IMR-90 (cell line): ENCODE data around the gene SLC25A22. TPM values are rescaled to one million over a fixed set of nuclear protein-coding genes. Genes with fewer than 3 reads are reported as not detected.

Experiments used
- ATAC-seq: fragments of 200-7000 bp; cut with Tn5 transposase; 2 replicates; pipeline ENCODE4 v1.9.1; 2020; ENCODE audit warnings: low read depth, mild to moderate bottlenecking, moderate library complexity
- BruUV-seq: library from RNA; stranded (reverse); fragments of 400-500 nt; replicated peaks from 2 replicates; lab custom pipeline; 2021; lab: Mats Ljungman, UMichigan
- CTCF ChIA-PET: fragments of 300-600 bp; formaldehyde crosslinking; extraction: SDS; loops from one replicate; lab custom pipeline; 2021; ENCODE audit warnings: antibody characterized with exemption; lab: Yijun Ruan, JAX
- POLR2A ChIA-PET: fragments of 300-600 bp; sonication (Branson Sonifier 250); formaldehyde crosslinking; loops from one replicate; lab custom pipeline; 2022; ENCODE audit warnings: antibody characterized with exemption; ENCODE audit not compliant: unreplicated experiment; lab: Charles Lee
- DNase-seq: peaks from one replicate; pipeline ENCODE4 v3.0.0; 2013
- H2AFZ ChIP-seq: replicated peaks from 2 replicates; pipeline ENCODE3; 2013; ENCODE audit warnings: low read length, mild to moderate bottlenecking; ENCODE audit not compliant: poor library complexity
- H2AK5ac ChIP-seq: 2 replicates; pipeline ENCODE4 v1.6.1; 2013; ENCODE audit warnings: low read depth, low read length, inconsistent platforms
- H2AK9ac ChIP-seq: replicated peaks from 2 replicates; pipeline ENCODE3; 2013; ENCODE audit warnings: mild to moderate bottlenecking, low read depth, low read length, moderate library complexity; ENCODE audit not compliant: poor library complexity
- H2BK120ac ChIP-seq: 2 replicates; pipeline ENCODE4 v1.6.1; 2013; ENCODE audit warnings: low read depth, low read length, inconsistent platforms
- H2BK15ac ChIP-seq: 3 replicates; pipeline ENCODE4 v1.6.1; 2013; ENCODE audit warnings: low read depth, low read length, inconsistent platforms
- H2BK20ac ChIP-seq: 2 replicates; pipeline ENCODE4 v1.6.1; 2013; ENCODE audit warnings: low read depth, mild to moderate bottlenecking, inconsistent platforms, low read length, moderate library complexity
- H2BK5ac ChIP-seq: 2 replicates; pipeline ENCODE4 v1.6.1; 2013; ENCODE audit warnings: mild to moderate bottlenecking, low read depth, low read length, inconsistent platforms; ENCODE audit not compliant: poor library complexity, severe bottlenecking
- H3K14ac ChIP-seq: replicated peaks from 2 replicates; pipeline ENCODE4 v1.6.1; 2013; ENCODE audit warnings: low read depth, low read length, inconsistent platforms
- H3K18ac ChIP-seq: 2 replicates; pipeline ENCODE4 v1.6.1; 2013; ENCODE audit warnings: low read depth, low read length, control low read depth
- H3K23ac ChIP-seq: 2 replicates; pipeline ENCODE4 v1.6.1; 2013; ENCODE audit warnings: low read depth, low read length, inconsistent platforms
- H3K27ac ChIP-seq: 2 replicates; pipeline ENCODE4 v1.5.1; 2013; ENCODE audit warnings: mild to moderate bottlenecking, control low read depth, low read length; ENCODE audit not compliant: insufficient read depth
- H3K27me3 ChIP-seq: 2 replicates; pipeline ENCODE4 v1.6.1; 2013; ENCODE audit warnings: low read length; ENCODE audit not compliant: control insufficient read depth, insufficient read depth
- H3K36me3 ChIP-seq: 2 replicates; pipeline ENCODE4 v1.6.1; 2013; ENCODE audit warnings: low read length, mixed read lengths; ENCODE audit not compliant: control insufficient read depth, insufficient read depth
- H3K4ac ChIP-seq: 2 replicates; pipeline ENCODE4 v1.6.1; 2013; ENCODE audit warnings: low read depth, low read length, inconsistent platforms
- H3K4me1 ChIP-seq: 2 replicates; pipeline ENCODE4 v1.6.1; 2013; ENCODE audit warnings: low read length, mixed read lengths; ENCODE audit not compliant: control insufficient read depth, insufficient read depth
- H3K4me2 ChIP-seq: 2 replicates; pipeline ENCODE4 v1.6.1; 2013; ENCODE audit warnings: low read depth, mild to moderate bottlenecking, control low read depth, low read length, moderate library complexity
- H3K4me3 ChIP-seq: 2 replicates; pipeline ENCODE4 v1.5.1; 2013; ENCODE audit warnings: low read depth, mild to moderate bottlenecking, control low read depth, low read length, moderate library complexity; ENCODE audit not compliant: insufficient read depth
- H3K56ac ChIP-seq: 2 replicates; pipeline ENCODE4 v1.6.1; 2013; ENCODE audit warnings: low read length, inconsistent platforms; ENCODE audit not compliant: insufficient read depth; ENCODE audit errors: extremely low read depth
- H3K79me1 ChIP-seq, 2 experiments: 2 replicates each; pipeline ENCODE4 v1.6.1; 2013; ENCODE audit warnings: low read length in 2 of 2, inconsistent platforms in 1 of 2, low read depth in 1 of 2
- H3K9ac ChIP-seq: 2 replicates; pipeline ENCODE4 v1.6.1; 2013; ENCODE audit warnings: low read depth, low read length, control low read depth
- H3K9me1 ChIP-seq: 2 replicates; pipeline ENCODE4 v1.6.1; 2013; ENCODE audit warnings: low read length, inconsistent platforms; ENCODE audit not compliant: insufficient read depth
- H3K9me3 ChIP-seq: 2 replicates; pipeline ENCODE4 v1.6.1; 2013; ENCODE audit warnings: low read length; ENCODE audit not compliant: control insufficient read depth, insufficient read depth
- H4K20me1 ChIP-seq: 2 replicates; pipeline ENCODE4 v1.6.1; 2013; ENCODE audit warnings: low read length, inconsistent platforms; ENCODE audit not compliant: insufficient read depth
- H4K5ac ChIP-seq: 2 replicates; pipeline ENCODE4 v1.6.1; 2013; ENCODE audit warnings: mild to moderate bottlenecking, low read depth, low read length, control low read depth
- H4K8ac ChIP-seq, 2 experiments: 2 replicates each; pipeline ENCODE4 v1.6.1; 2013; ENCODE audit warnings: low read depth in 2 of 2, low read length in 2 of 2, control low read depth in 1 of 2, inconsistent platforms in 1 of 2
- H4K91ac ChIP-seq: 2 replicates; pipeline ENCODE4 v1.6.1; 2013; ENCODE audit warnings: low read depth, low read length, inconsistent platforms; ENCODE audit not compliant: insufficient read depth
- CTCF ChIP-seq: conservative IDR thresholded peaks from 2 replicates; pipeline ENCODE4 v1.5.1; 2012; ENCODE audit warnings: mild to moderate bottlenecking, low read depth, low read length, improper control_type of control experiment
- POLR2A ChIP-seq: IDR thresholded peaks from 2 replicates; pipeline ENCODE4 v1.6.1; 2012; ENCODE audit warnings: mild to moderate bottlenecking, low read depth, low read length
- WGBS, 2 experiments: methylation state at CpG; one replicate each; pipeline versions ENCODE4 v1.1.5 to v1.1.7; 2013; ENCODE audit warnings: missing lambda C conversion rate in 2 of 2; ENCODE audit not compliant: insufficient read length in 1 of 2; ENCODE audit errors: extremely low coverage in 2 of 2; 5-methylcytosine and 5-hydroxymethylcytosine counted together
- dilution Hi-C: fragments of 300-500 bp; cut with HindIII; formaldehyde crosslinking; loops from one replicate; pipeline ENCODE4 v1.14.3; 2018; ENCODE audit warnings: low sequenced_read_pairs; ENCODE audit not compliant: unreplicated experiment
- in situ Hi-C: fragments of 300-500 bp; cut with MboI; formaldehyde crosslinking; loops from 3 replicates; pipeline ENCODE4 v1.14.3; 2019; ENCODE audit warnings: low sequenced_read_pairs, inconsistent platforms, mixed read lengths
- intact Hi-C: fragments of 100-400 bp; cut with micrococcal nuclease; formaldehyde crosslinking; loops from 2 replicates; pipeline ENCODE4 v1.10.0; 2022
- polyA plus RNA-seq, 3 experiments: library from polyadenylated mRNA; depleted of rRNA; stranded (reverse); fragments of >200 nt; gene quantifications; 2 replicates each; pipeline ENCODE4 v1.2.3, GENCODE V29; 2012; ENCODE audit warnings: low replicate concordance in 1 of 3
- total RNA-seq: library from RNA; depleted of rRNA; stranded (reverse); fragments of >200 nt; gene quantifications from 2 replicates; pipeline ENCODE4 v1.2.3, GENCODE V29; 2012

The SLC25A22 gene
- total and polyA plus RNA-seq, 2 of the 4 experiments (the other 2 are of a cell fraction), result 8.2 to 41.3 TPM

GRCh38 chr11:825366-826226 is 27.5 kb upstream of the SLC25A22 start:
- in situ Hi-C loops (no loop called here), intact Hi-C loops (no loop called here), dilution Hi-C loops (no loop called here)
- Histone ChIP-seq H3K18ac (no peak overlapping the region), H4K91ac (no peak overlapping the region), H3K4ac (no peak overlapping the region), H3K27me3 (peaks cover 6% of the 10 kb centered on the region; the same call in 1 of the 2 replicates), H3K9me1 (peaks cover 13% of the 10 kb centered on the region), H3K23ac (no peak overlapping the region), H2AK5ac (no peak overlapping the region), H3K4me2 (no peak overlapping the region), H3K36me3 (peaks cover 30% of the 10 kb centered on the region), H3K9ac (no peak overlapping the region), H2AFZ (no peak overlapping the region), H2BK15ac (no peak overlapping the region), H2BK20ac (no peak overlapping the region), H4K5ac (no peak overlapping the region), H3K4me3 (no peak overlapping the region), H3K14ac (no peak overlapping the region), H3K27ac (no peak overlapping the region), H3K56ac (no peak overlapping the region), H4K20me1 (peaks cover 33% of the 10 kb centered on the region), H4K8ac (no peak overlapping the region), H3K4me1 (peaks cover 23% of the 10 kb centered on the region), H2AK9ac (peak overlapping the region; percentile 24), H2BK120ac (no peak overlapping the region), H3K9me3 (no peaks in the 10 kb centered on the region), H2BK5ac (no peak overlapping the region), H3K79me1 (peaks cover 16 to 21% of the 10 kb centered on the region in 2 experiments)
- DNase-seq, result no peak
- no peak for ATAC-seq
- CTCF ChIA-PET, result no interaction called here
- 93% methylated on average over 3 of the region's 12 CpGs; no CpG with 5 or more reads in 1 of the 2 experiments for WGBS, 2 experiments
- TF ChIP-seq CTCF (no peak), POLR2A (peak; percentile 44; the same call in 1 of the 2 replicates)
- POLR2A ChIA-PET, result interaction anchor here (0.6 kb wide), 1 partner anchor 10 kb away, joined by 3 read pairs; no protein-coding TSS in a partner anchor
- BruUV-seq, result no TSS peak
